Nucleus accumbens (tissue), 56 donors: ENCODE data around the gene GRID1.

Experiments used
- DNase-seq, 56 donors: peaks; one replicate each; lab custom pipeline; 2025; lab: John Stamatoyannopoulos, UW

The GRID1 gene

GRCh38 chr10:86372119-86372783 lies 5.7 kb upstream of the GRID1 start:
- no peak for DNase-seq

- no peak for DNase-seq
These were observed 5.1 kb upstream of the GRID1 start for GRCh38 chr10:86371691-86372090.

GRCh38 chr10:86371116-86371515 lies 4.5 kb upstream of the GRID1 start:
- no peak for DNase-seq

GRCh38 chr10:86370006-86370585 lies 3.5 kb upstream of the GRID1 start:
- DNase-seq = no peak

- no peak for DNase-seq
These were observed 2.4 kb upstream of the GRID1 start for GRCh38 chr10:86368987-86369386.

- no peak for DNase-seq
These were observed 1.5 kb upstream of the GRID1 start for GRCh38 chr10:86368046-86368445.

- DNase-seq = peak in 43 of 56 donors; percentile 28 to 84 (median 60)
These were observed 757 bp upstream of the GRID1 start for GRCh38 chr10:86367152-86367951.

- peak in 2 of 56 donors; percentile 70 to 85 for DNase-seq
These were observed 232 bp upstream of the GRID1 start for GRCh38 chr10:86366902-86367151.

GRCh38 chr10:86365346-86366032 lies 1.1 kb downstream of the GRID1 start:
- peak in 36 of 56 donors; percentile 26 to 80 (median 52) for DNase-seq

- DNase-seq = peak in 7 of 56 donors; percentile 23 to 65 (median 41)
These were observed 1.9 kb downstream of the GRID1 start for GRCh38 chr10:86364491-86365345.

GRCh38 chr10:86363833-86364490 lies 2.6 kb downstream of the GRID1 start:
- DNase-seq = no peak

- DNase-seq = peak in 18 of 56 donors; percentile 29 to 63 (median 44)
These were observed 3.3 kb downstream of the GRID1 start for GRCh38 chr10:86363184-86363832.

- DNase-seq = no peak
These were observed 3.9 kb downstream of the GRID1 start for GRCh38 chr10:86362586-86363183.

GRCh38 chr10:86362129-86362527 lies 4.5 kb downstream of the GRID1 start:
- DNase-seq = no peak

GRCh38 chr10:86361156-86362128 lies 5.2 kb downstream of the GRID1 start:
- peak in 23 of 56 donors; percentile 22 to 70 (median 45) for DNase-seq

GRCh38 chr10:86360657-86361056 lies 5.9 kb downstream of the GRID1 start:
- DNase-seq = no peak

- no peak for DNase-seq
These were observed 6.6 kb downstream of the GRID1 start for GRCh38 chr10:86359954-86360353.

GRCh38 chr10:86359111-86359510 lies 7.5 kb downstream of the GRID1 start:
- DNase-seq = no peak
